22Rv1 (cell line): ENCODE measurements around the gene P3H1.

ENCODE experiments used
- CTCF ChIP-seq: fragments of 450-650 bp; IDR thresholded peaks from 2 replicates; pipeline ENCODE4 v1.5.1; 2017; ENCODE audit warnings: mild to moderate bottlenecking
- ZFX ChIP-seq: fragments of 450-650 bp; IDR thresholded peaks from 2 replicates; pipeline ENCODE4 v1.6.1; 2017; ENCODE audit warnings: antibody characterized with exemption, borderline replicate concordance

GRCh38 chr1:42748461-42749410 lies 18.1 kb downstream of the P3H1 start:
- TF ChIP-seq CTCF (no peak), ZFX (no peak)
